Limb (tissue), 2 donors: ENCODE data around the gene ARL8A.
A peak's percentile ranks its signal among the peaks of the same experiment; 100 is the strongest.
"Not testable (repeated sequence)": the region's sequence is repeated elsewhere in the genome, so short reads cannot be mapped to it uniquely, and the experiment has no call there.

ENCODE experiments used
- DNase-seq, 2 donors: peaks; one replicate each; pipeline ENCODE4 v3.0.0-alpha.2; 2016; ENCODE audit errors: extremely low spot score in 2 of 2

ARL8A gene

GRCh38 chr1:202173993-202174392, 29.5 kb upstream of the ARL8A start:
- no peak for DNase-seq

- no peak for DNase-seq
These were observed 27.4 kb upstream of the ARL8A start for GRCh38 chr1:202172015-202172355.

GRCh38 chr1:202171292-202172014, 26.9 kb upstream of the ARL8A start:
- no peak for DNase-seq

- DNase-seq, result no peak
These were observed 26.2 kb upstream of the ARL8A start for GRCh38 chr1:202170726-202171125.

GRCh38 chr1:202168861-202169260, 24.3 kb upstream of the ARL8A start:
- DNase-seq, result no peak

- peak; percentile 71 to 78 for DNase-seq
These were observed 23.3 kb upstream of the ARL8A start for GRCh38 chr1:202167708-202168415.

- DNase-seq, result not testable (repeated sequence)
These were observed 22.5 kb upstream of the ARL8A start for GRCh38 chr1:202167054-202167453.

GRCh38 chr1:202165942-202166843, 21.7 kb upstream of the ARL8A start:
- no peak for DNase-seq

GRCh38 chr1:202165267-202165941, 20.9 kb upstream of the ARL8A start:
- peak; percentile 73 to 76 for DNase-seq

GRCh38 chr1:202164271-202165037, 19.9 kb upstream of the ARL8A start:
- DNase-seq, result no peak

GRCh38 chr1:202163281-202164270, 19.0 kb upstream of the ARL8A start:
- DNase-seq, result no peak

- DNase-seq, result no peak
These were observed 18.1 kb upstream of the ARL8A start for GRCh38 chr1:202162418-202163280.

GRCh38 chr1:202162047-202162417, 17.5 kb upstream of the ARL8A start:
- no peak for DNase-seq

- no peak for DNase-seq
These were observed 16.9 kb upstream of the ARL8A start for GRCh38 chr1:202161151-202162046.

GRCh38 chr1:202160377-202160940, 15.9 kb upstream of the ARL8A start, which contains the start of gene PTPN7:
TSS of gene PTPN7 (minus strand) at chr1:202160602. CDS start at chr1:202159402, 1,200 bp downstream.
- no peak for DNase-seq

GRCh38 chr1:202159534-202160371, 15.2 kb upstream of the ARL8A start:
- no peak for DNase-seq
